H1 (cell line): ENCODE results near the gene RARRES2. TPM values are rescaled to one million over a fixed set of nuclear protein-coding genes. Genes with fewer than 3 reads are reported as not detected.

ENCODE experiments used
- BACH1 ChIP-seq: IDR thresholded peaks from 2 replicates; pipeline ENCODE4 v1.6.1; 2012; ENCODE audit warnings: low read length, improper control_type of control experiment
- CBX8 ChIP-seq: fragments of 300-800, 300-1000 bp; sonication (generic); IDR thresholded peaks from 2 replicates; pipeline ENCODE4 v1.7.1; 2016; ENCODE audit warnings: low read depth, low read length, borderline replicate concordance
- JUN ChIP-seq: IDR thresholded peaks from 2 replicates; pipeline ENCODE4 v1.6.1; 2011; ENCODE audit warnings: low read depth, mild to moderate bottlenecking, improper control_type of control experiment, low read length
- RBBP5 ChIP-seq: IDR thresholded peaks from 2 replicates; pipeline ENCODE4 v1.7.1; 2012; ENCODE audit warnings: low read depth, mild to moderate bottlenecking, inconsistent platforms, low read length, moderate library complexity, borderline replicate concordance
- RXRA ChIP-seq: IDR thresholded peaks from 2 replicates; pipeline ENCODE4 v1.6.1; 2011; ENCODE audit warnings: low read depth, mild to moderate bottlenecking, low read length, moderate library complexity; ENCODE audit not compliant: insufficient read depth
- SP2 ChIP-seq: IDR thresholded peaks from 2 replicates; pipeline ENCODE4 v1.6.1; 2012; ENCODE audit warnings: mild to moderate bottlenecking, low read length, inconsistent platforms
- SP4 ChIP-seq: IDR thresholded peaks from 2 replicates; pipeline ENCODE4 v1.6.1; 2012; ENCODE audit warnings: low read length, inconsistent platforms
- SUZ12 ChIP-seq: fragments of 200-600 bp; sonication (generic); IDR thresholded peaks from 2 replicates; pipeline ENCODE4 v1.6.1; 2012; ENCODE audit warnings: mild to moderate bottlenecking, inconsistent platforms, low read length, moderate library complexity, mixed read lengths
- TAF7 ChIP-seq: optimal IDR thresholded peaks from 2 replicates; pipeline ENCODE3; 2011; ENCODE audit warnings: low read depth, mild to moderate bottlenecking, inconsistent platforms, low read length, moderate library complexity, borderline replicate concordance
- polyA plus RNA-seq, 7 experiments: library from polyadenylated mRNA; depleted of rRNA in 3 of 7; stranded (reverse) in 5 of 7; unstranded in 2 of 7; fragments of >200 nt in 5 of 7; fragments of 200-250 nt in 2 of 7; gene quantifications; 1 replicate in 5 of 7; 2 replicates in 1 of 7; 4 replicates in 1 of 7; pipeline versions ENCODE4 v1.2.1 to v1.2.3, GENCODE V29; 2011 to 2013; ENCODE audit warnings: missing spikeins in 2 of 7, mixed read lengths in 2 of 7
- total RNA-seq: library from RNA; stranded (reverse); fragmentation: NEBNext Ultra II Directional; extraction: Animal tissue kit (Norgen Biotek cat#: 25700); gene quantifications from 2 replicates; pipeline ENCODE4 v1.2.1, GENCODE V29; 2021
- TF ChIP-seq, protein P1 (sequence below): IDR thresholded peaks from 2 replicates; pipeline ENCODE4 v1.6.1; 2012; ENCODE audit warnings: low read length, inconsistent platforms

RARRES2 gene
- total and polyA plus RNA-seq, 2 of the 8 experiments (the other 6 are each of a cell fraction or from before 2014, with no cell fraction given): 254 to 441 TPM

- no peak for TF ChIP-seq BACH1
- no peak for TF ChIP-seq SUZ12
- TF ChIP-seq SP4: no peak
- no peak for TF ChIP-seq JUN
- TF ChIP-seq CBX8: no peak
- TF ChIP-seq RXRA: no peak
- TF ChIP-seq, protein P1, sequence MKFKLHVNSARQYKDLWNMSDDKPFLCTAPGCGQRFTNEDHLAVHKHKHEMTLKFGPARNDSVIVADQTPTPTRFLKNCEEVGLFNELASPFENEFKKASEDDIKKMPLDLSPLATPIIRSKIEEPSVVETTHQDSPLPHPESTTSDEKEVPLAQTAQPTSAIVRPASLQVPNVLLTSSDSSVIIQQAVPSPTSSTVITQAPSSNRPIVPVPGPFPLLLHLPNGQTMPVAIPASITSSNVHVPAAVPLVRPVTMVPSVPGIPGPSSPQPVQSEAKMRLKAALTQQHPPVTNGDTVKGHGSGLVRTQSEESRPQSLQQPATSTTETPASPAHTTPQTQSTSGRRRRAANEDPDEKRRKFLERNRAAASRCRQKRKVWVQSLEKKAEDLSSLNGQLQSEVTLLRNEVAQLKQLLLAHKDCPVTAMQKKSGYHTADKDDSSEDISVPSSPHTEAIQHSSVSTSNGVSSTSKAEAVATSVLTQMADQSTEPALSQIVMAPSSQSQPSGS: no peak
- no peak for TF ChIP-seq RBBP5
- no peak for TF ChIP-seq SP2
- no peak for TF ChIP-seq TAF7
These were observed 43.9 kb upstream of the RARRES2 start (continued) for GRCh38 chr7:150385302-150385723.
